Pancreas (tissue), 10 donors: ENCODE data around the gene FARS2. TPM values are rescaled to one million over a fixed set of nuclear protein-coding genes. Genes with fewer than 3 reads are reported as not detected.

ENCODE experiments used
- ATAC-seq, 4 donors: fragments of 200-7000 bp; cut with Tn5 transposase; one replicate each; pipeline versions ENCODE4 v1.8.0 to v1.9.1; 2020; ENCODE audit warnings: mild to moderate bottlenecking in 4 of 4, moderate library complexity in 4 of 4
- DNase-seq, 6 donors: peaks; one replicate each; pipeline ENCODE4 v3.0.0-alpha.2; 2020
- FAIRE-seq: peaks from 2 replicates; lab custom pipeline; 2012; peaks lifted over from hg19 to GRCh38; lab: Jason Lieb, UNC
- H3K27ac ChIP-seq, 4 donors: fragments of 200-600 bp; sonication (generic); 1 replicate in 3 of 4; 2 replicates in 1 of 4; pipeline versions ENCODE4 v1.5.0 to v1.8.0; 2020
- H3K27me3 ChIP-seq, 4 donors: fragments of 200-600 bp; one replicate each; pipeline ENCODE4 v1.8.0; 2021
- H3K36me3 ChIP-seq, 3 donors: fragments of 200-600 bp; sonication (generic) in 1 of 3; one replicate each; pipeline versions ENCODE4 v1.5.0 to v1.8.0; 2020 to 2021
- H3K4me1 ChIP-seq, 3 donors: fragments of 200-600 bp; one replicate each; pipeline ENCODE4 v1.8.0; 2021
- H3K4me3 ChIP-seq, 4 donors: fragments of 200-600 bp; sonication (generic) in 2 of 4; one replicate each; pipeline versions ENCODE4 v1.5.0 to v1.8.0; 2020 to 2021
- H3K9me3 ChIP-seq, 4 donors: fragments of 200-600 bp; one replicate each; pipeline ENCODE4 v1.8.0; 2021
- WGBS, 2 donors: extraction: QIAGEN DNeasy Blood & Tissue Kit; methylation state at CpG; one replicate each; pipeline ENCODE4 v1.1.7; 2013; 5-methylcytosine and 5-hydroxymethylcytosine counted together
- intact Hi-C, 3 donors: fragments of 100-400 bp; cut with DNase I; formaldehyde crosslinking; loops; one replicate each; pipeline versions ENCODE4 v1.11.1 to v1.14.2; 2022
- polyA plus RNA-seq, 2 donors: library from polyadenylated mRNA; stranded (reverse); fragments of 200-250 nt; gene quantifications; one replicate each; pipeline ENCODE4 v1.2.3, GENCODE V29; 2013
- total RNA-seq, 6 donors: library from RNA; stranded (reverse); fragmentation: NEBNext Ultra II Directional in 4 of 6; extraction: Animal tissue kit (Norgen Biotek cat#: 25700) in 4 of 6; gene quantifications; one replicate each; pipeline versions ENCODE4 v1.2.1 to v1.2.4, GENCODE V29; 2021 to 2023
- TF ChIP-seq, protein P1 (sequence below), 4 donors: fragments of 200-600 bp; sonication (generic) in 3 of 4; IDR thresholded peaks; one replicate each; pipeline versions ENCODE4 v1.5.0 to v1.8.0; 2021; ENCODE audit warnings: antibody characterized with exemption in 4 of 4
- donor health status: healthy with polysubstance abuse.
- donor health status: DM: no; HTN: no; CAD: no; lungs with moderate emphysema.
- donor health status: DM: no; HTN: no; CAD: no.
- donor health status: control.
- donor health status: control.
- donor health status: Bipolar disorder and iron deficiency.
- donor health status: DM: yes; HTN: yes; CAD: no.
- donor health status: DM: no; HTN: no; CAD: no.
- donor health status: DM: no; HTN: no; CAD: no.
- donor health status: DM: yes; HTN: yes; CAD: no.

The FARS2 gene
- total and polyA plus RNA-seq, 8 donors = 4.1 to 10.3 (median 7.5) TPM

DNA sequence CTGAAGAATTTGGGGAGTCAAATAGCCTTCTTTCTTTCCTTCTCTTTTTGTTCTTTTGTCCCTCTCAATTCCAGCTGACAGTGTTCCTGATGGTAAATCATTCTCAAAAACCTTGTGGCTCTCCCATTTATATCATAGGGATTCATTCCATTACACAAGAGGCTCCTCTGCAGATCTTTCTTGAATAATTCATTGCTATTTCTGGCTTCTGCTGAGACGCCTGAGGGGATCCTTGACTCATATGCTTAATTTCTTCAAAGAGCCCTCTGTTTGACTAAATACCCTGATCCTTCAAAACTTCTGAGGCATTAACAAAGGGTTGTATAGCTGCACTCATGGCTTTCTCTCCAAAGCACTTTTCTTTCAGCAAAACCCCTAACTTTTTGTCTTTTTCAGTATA is 289.3 kb downstream of the FARS2 start:
- intact Hi-C loops = no loop called here
- no peaks in the 10 kb centered on the region for H3K9me3 ChIP-seq
- no peak for ATAC-seq
- no peaks in the 10 kb centered on the region for H3K27me3 ChIP-seq
- FAIRE-seq = no peak
- TF ChIP-seq, protein P1, sequence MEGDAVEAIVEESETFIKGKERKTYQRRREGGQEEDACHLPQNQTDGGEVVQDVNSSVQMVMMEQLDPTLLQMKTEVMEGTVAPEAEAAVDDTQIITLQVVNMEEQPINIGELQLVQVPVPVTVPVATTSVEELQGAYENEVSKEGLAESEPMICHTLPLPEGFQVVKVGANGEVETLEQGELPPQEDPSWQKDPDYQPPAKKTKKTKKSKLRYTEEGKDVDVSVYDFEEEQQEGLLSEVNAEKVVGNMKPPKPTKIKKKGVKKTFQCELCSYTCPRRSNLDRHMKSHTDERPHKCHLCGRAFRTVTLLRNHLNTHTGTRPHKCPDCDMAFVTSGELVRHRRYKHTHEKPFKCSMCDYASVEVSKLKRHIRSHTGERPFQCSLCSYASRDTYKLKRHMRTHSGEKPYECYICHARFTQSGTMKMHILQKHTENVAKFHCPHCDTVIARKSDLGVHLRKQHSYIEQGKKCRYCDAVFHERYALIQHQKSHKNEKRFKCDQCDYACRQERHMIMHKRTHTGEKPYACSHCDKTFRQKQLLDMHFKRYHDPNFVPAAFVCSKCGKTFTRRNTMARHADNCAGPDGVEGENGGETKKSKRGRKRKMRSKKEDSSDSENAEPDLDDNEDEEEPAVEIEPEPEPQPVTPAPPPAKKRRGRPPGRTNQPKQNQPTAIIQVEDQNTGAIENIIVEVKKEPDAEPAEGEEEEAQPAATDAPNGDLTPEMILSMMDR (IDR thresholded peaks at IDR 0.05) = no peak
- H3K4me3 ChIP-seq = no peak overlapping the region
- WGBS, 2 donors = 92 to 100% methylated on average over 1 of the region's 1 CpG
- H3K27ac ChIP-seq = no peak overlapping the region
- no peak for DNase-seq
- H3K4me1 ChIP-seq = no peaks in the 10 kb centered on the region
- no peaks in the 10 kb centered on the region for H3K36me3 ChIP-seq

DNA sequence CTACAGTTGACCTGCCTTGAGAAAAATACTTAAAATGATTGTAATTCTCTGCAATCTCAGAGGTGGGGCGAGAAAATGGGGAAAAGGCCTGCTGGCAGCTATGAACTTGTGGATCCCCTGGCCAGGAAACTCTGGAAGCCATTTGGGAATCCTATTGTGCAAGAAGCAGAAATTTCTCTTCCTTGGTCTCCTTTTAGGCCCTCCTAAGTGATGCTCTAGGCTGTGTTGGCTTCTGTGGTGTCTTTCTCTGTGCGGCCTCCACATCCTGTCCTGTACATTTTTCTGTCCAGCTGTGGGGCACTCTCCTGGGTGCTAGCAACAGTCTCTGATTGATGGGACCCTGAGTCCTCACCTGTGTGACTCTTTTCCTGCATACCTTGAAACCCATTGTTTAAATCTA is 290.9 kb downstream of the FARS2 start:
- Histone ChIP-seq H3K27ac (no peak overlapping the region), H3K4me1 (no peaks in the 10 kb centered on the region), H3K9me3 (no peaks in the 10 kb centered on the region), H3K36me3 (no peaks in the 10 kb centered on the region), H3K4me3 (no peak overlapping the region), H3K27me3 (no peaks in the 10 kb centered on the region)
- WGBS, 2 donors = 91 to 95% methylated on average over 2 of the region's 2 CpGs
- TF ChIP-seq, protein P1 (IDR thresholded peaks at IDR 0.05) = no peak
- DNase-seq (no peak), FAIRE-seq (no peak), ATAC-seq (no peak)
- intact Hi-C loops = no loop called here

DNA sequence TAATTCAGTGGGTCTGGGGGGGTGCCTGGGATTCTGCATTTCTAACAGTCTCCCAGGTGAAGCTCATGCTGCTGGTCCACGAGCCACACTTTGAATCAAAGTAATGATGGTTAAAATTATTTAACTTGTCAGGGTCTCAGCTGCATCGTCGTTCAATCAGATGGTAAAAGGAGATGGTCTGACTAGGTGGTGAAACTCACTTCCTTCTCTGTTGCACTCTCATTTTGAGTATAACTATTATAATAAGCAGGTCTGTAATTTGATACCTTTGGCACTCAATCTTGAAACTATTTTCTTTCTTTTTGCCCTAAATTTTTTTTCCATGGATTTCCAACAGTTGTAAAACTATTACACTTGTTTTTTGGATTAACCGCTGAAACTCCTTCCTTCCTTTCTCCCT is 292.5 kb downstream of the FARS2 start:
- H3K9me3 ChIP-seq = no peaks in the 10 kb centered on the region
- H3K4me1 ChIP-seq = no peaks in the 10 kb centered on the region
- no peak overlapping the region for H3K4me3 ChIP-seq
- no peaks in the 10 kb centered on the region for H3K27me3 ChIP-seq
- H3K36me3 ChIP-seq = no peaks in the 10 kb centered on the region
- ATAC-seq (no peak), FAIRE-seq (no peak), DNase-seq (no peak)
- intact Hi-C loops = no loop called here
- WGBS, 2 donors = 65 to 77% methylated on average over 4 of the region's 4 CpGs
- H3K27ac ChIP-seq = no peak overlapping the region
- TF ChIP-seq, protein P1 (IDR thresholded peaks at IDR 0.05) = no peak

DNA sequence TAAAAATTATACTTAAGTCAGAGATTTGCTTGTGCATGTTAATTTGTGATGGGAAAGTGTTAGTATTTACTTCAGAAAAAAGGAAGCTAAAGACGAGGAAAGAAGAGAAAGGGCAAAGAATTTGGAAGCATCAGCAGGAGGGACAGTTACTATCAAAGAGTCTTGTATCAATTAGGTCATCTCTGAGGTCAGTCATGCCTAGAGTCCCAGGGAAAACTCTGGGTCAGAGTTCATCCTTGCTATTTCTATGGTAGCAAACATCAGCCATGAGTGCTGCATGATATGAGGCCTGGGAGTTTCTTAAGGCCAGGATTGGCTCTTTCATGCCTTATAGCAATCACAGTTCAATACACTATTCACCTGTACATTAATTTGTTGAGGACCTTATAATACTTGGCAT is 292.9 kb downstream of the FARS2 start:
- Histone ChIP-seq H3K9me3 (no peaks in the 10 kb centered on the region), H3K4me3 (no peak overlapping the region), H3K27ac (no peak overlapping the region), H3K4me1 (no peaks in the 10 kb centered on the region), H3K36me3 (no peaks in the 10 kb centered on the region), H3K27me3 (no peaks in the 10 kb centered on the region)
- ATAC-seq = no peak
- intact Hi-C loops = no loop called here
- no peak for FAIRE-seq
- TF ChIP-seq, protein P1 (IDR thresholded peaks at IDR 0.05) = no peak
- DNase-seq = no peak
- WGBS, 2 donors = 87 to 96% methylated on average over 1 of the region's 1 CpG

DNA sequence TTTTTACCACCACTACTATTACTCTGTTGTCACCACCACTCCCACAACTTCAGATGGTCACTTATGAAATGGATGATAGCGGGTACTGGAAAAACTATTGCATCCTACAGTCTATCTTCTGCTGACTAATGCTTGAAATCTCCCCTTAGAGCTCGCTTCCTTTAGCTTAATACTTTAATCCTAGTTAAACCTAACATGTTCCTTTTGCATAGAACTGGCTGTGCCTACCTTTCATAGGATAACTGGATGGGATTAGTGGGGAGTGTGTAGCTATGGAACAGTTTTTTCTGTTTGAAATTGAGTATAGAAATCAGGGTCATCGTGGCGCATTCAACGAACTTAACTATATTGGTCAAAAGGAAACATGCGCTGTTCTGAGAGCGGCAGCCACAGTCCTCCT is 294.7 kb downstream of the FARS2 start:
- Histone ChIP-seq H3K36me3 (no peaks in the 10 kb centered on the region), H3K27me3 (no peaks in the 10 kb centered on the region), H3K27ac (no peak overlapping the region), H3K4me3 (no peak overlapping the region), H3K9me3 (no peaks in the 10 kb centered on the region), H3K4me1 (no peaks in the 10 kb centered on the region)
- WGBS, 2 donors = 96% methylated on average over 7 of the region's 7 CpGs
- FAIRE-seq = no peak
- DNase-seq = no peak
- intact Hi-C loops = no loop called here
- ATAC-seq = no peak
- TF ChIP-seq, protein P1 (IDR thresholded peaks at IDR 0.05) = no peak
